NB4 (cell line): ENCODE measurements around the gene C2orf92.

ENCODE experiments used
- DNase-seq: peaks from one replicate; pipeline ENCODE4 v3.0.0; 2010; ENCODE audit warnings: low read depth
- H3K4me3 ChIP-seq: one replicate; pipeline ENCODE4 v1.5.1; 2011; ENCODE audit warnings: mild to moderate bottlenecking, low read depth, low read length, moderate library complexity
- MYC ChIP-seq: IDR thresholded peaks from 2 replicates; pipeline ENCODE4 v1.6.1; 2011; ENCODE audit warnings: low read depth, low read length
- POLR2A ChIP-seq: IDR thresholded peaks from 2 replicates; pipeline ENCODE4 v1.6.1; 2011; ENCODE audit warnings: mild to moderate bottlenecking; ENCODE audit not compliant: insufficient read length; ENCODE audit errors: extremely low read depth
- TF ChIP-seq, protein P1 (sequence below): IDR thresholded peaks from 2 replicates; pipeline ENCODE4 v1.6.1; 2011; ENCODE audit warnings: low read depth, low read length
- TF ChIP-seq, protein P2 (sequence below): IDR thresholded peaks from one replicate; pipeline ENCODE4 v1.5.1; 2012; ENCODE audit warnings: low read depth, low read length

The C2orf92 gene

DNA sequence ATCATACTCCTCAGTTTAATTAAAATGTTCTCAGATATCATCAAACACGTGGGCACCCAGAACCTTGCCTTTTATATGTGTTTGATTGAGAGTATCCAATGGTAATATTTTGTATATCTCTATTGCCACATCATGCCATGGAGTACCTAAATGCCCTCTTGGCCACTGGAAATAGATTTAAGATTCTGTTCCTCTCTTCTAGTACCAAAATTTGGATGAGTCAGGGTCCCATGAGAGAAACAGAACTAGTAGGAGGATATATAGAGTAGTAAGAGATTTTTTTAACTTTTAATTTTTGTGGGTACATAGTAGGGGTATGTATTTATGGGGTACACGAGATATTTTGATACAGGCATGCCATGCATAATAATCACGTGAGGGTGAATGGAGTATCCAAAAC, 34.2 kb downstream of the C2orf92 start:
- no peak overlapping the region for H3K4me3 ChIP-seq
- no peak for TF ChIP-seq MYC
- TF ChIP-seq, protein P1, sequence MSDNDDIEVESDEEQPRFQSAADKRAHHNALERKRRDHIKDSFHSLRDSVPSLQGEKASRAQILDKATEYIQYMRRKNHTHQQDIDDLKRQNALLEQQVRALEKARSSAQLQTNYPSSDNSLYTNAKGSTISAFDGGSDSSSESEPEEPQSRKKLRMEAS: no peak
- TF ChIP-seq, protein P2, sequence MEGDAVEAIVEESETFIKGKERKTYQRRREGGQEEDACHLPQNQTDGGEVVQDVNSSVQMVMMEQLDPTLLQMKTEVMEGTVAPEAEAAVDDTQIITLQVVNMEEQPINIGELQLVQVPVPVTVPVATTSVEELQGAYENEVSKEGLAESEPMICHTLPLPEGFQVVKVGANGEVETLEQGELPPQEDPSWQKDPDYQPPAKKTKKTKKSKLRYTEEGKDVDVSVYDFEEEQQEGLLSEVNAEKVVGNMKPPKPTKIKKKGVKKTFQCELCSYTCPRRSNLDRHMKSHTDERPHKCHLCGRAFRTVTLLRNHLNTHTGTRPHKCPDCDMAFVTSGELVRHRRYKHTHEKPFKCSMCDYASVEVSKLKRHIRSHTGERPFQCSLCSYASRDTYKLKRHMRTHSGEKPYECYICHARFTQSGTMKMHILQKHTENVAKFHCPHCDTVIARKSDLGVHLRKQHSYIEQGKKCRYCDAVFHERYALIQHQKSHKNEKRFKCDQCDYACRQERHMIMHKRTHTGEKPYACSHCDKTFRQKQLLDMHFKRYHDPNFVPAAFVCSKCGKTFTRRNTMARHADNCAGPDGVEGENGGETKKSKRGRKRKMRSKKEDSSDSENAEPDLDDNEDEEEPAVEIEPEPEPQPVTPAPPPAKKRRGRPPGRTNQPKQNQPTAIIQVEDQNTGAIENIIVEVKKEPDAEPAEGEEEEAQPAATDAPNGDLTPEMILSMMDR: no peak
- no peak for TF ChIP-seq POLR2A
- peak; percentile 43 for DNase-seq

DNA sequence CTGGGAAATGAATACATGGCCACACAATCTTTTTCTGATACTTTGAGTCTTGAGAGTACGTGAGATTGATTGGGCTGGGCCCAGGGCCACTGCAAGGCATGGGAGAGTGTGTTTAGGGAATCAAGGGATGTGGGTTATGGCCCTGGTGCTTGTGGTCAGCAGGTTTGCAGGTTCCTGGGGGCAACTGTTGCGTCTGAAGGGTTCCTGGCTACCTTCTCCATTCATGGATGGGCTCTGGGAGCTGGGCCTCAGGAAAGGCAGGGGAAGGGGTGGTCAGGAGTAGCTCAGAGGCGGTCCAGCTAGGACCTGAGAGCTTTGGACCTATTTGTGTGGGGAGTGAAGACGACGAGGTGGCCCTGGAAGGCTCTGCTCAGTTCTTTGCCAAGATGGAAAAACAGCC, 35.5 kb downstream of the C2orf92 start:
- no peak for DNase-seq
- TF ChIP-seq POLR2A: no peak
- no peak for TF ChIP-seq MYC
- TF ChIP-seq, protein P2: no peak
- TF ChIP-seq, protein P1: no peak
- no peak overlapping the region for H3K4me3 ChIP-seq

DNA sequence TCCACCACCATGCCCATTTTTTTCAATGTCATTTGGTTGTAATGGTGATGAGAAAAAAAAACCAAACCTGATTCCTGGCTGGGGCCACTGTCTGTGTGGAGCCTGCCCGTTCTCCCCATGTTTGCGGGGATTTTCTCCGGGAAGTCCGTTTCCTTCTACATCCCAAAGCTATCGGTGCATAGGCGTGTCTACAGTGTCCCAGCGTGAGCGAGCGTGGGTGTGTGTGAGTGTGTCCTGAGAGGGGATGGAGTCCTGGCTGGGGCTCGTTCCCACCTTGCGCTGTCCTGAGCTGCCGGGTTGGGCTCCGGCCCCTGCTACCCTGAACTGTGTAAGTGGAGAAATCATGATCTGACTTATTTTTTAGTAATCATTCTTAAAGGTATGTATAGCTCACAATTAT, 36.6 kb downstream of the C2orf92 start:
- TF ChIP-seq MYC (no peak), POLR2A (no peak)
- TF ChIP-seq, protein P1: no peak
- TF ChIP-seq, protein P2: no peak

DNA sequence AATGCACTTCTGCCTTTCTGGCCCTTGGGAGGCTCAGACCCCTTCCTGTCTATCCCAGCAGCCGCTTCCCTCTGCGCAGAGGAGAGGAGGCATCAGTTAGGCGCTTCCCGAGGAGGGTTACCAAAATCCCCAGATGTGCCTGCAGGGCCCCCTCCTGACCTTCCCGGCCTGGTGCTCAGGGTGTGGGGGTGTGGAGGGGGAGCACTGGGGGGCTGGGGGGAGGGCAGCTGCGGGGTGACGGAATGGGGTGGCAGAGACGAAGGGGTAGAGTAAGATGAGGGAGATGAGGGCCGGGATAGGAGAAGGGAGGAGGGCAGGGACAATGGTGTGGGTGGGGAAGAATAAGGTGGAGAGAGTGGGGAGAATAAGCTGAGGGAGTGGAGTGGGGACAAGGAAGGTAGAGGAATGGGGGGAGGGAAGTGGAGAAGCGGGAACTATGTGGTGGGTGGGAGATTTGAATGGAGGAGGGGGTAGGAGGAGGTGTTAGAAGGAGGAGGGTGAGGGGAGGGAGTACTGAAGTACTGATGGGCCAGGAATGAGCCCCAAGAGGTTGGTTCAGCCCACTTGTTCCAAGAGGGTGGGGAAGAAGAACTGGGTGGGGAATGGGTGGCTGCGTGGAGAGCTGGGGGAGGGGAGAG, 37.3 kb downstream of the C2orf92 start:
- TF ChIP-seq, protein P1: no peak
- TF ChIP-seq MYC (no peak), POLR2A (no peak)
- TF ChIP-seq, protein P2: no peak
- no peak overlapping the region for H3K4me3 ChIP-seq
- DNase-seq: no peak

More for the DNA sequence above, 36.6 kb downstream of the C2orf92 start:
- DNase-seq: no peak
- H3K4me3 ChIP-seq: no peak overlapping the region

DNA sequence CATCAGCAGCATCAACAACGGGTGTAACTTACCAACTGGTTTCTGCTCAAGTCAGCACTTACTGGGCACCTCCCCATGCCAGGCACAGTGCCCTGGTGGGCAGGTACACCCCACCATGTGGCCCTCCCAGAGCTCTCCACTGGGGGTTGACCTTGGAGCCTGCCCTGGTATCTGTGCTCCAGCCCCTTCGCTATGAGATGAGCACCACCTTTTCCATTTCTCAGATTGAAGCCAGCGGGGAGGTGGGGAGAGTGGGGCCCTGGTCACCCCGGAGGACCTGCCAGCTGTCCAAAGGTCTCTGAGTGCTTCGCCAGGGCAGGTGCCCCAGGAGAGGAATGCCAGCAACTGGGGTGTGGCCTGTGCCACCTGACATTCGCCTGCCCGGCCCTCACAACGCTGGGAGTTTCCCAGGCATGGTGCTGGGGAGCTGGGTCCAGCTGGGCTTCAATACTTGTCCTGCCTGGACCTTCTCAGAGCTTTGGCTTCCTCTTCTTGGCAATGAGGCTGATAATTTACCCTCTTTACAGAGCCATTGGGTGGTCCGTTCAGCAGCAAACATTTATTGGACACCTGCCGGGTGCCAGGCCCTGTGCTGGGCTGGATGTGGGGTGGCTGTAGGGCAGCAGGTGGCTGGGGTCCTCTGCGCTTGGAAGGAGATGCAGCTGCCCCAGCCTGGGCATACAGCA, 38.0 kb downstream of the C2orf92 start:
- no peak for DNase-seq
- no peak for TF ChIP-seq POLR2A
- TF ChIP-seq, protein P1: no peak
- TF ChIP-seq, protein P2: no peak
- no peak overlapping the region for H3K4me3 ChIP-seq
